OCI-LY3 (cell line): ENCODE data around the gene SRGAP2C.
"Not testable (repeated sequence)": the region's sequence is repeated elsewhere in the genome, so short reads cannot be mapped to it uniquely, and the experiment has no call there.

Experiments
- CTCF ChIP-seq: fragments of 200-600, 300-600 bp; sonication (generic); IDR thresholded peaks from 2 replicates; pipeline ENCODE4 v1.5.1; 2014; ENCODE audit warnings: antibody characterized with exemption, low read length, low read depth
- EZH2phosphoT487 ChIP-seq: fragments of 200-600 bp; shearing (Covaris generic); IDR thresholded peaks from 2 replicates; pipeline ENCODE4 v1.6.1; 2018; ENCODE audit warnings: antibody characterized with exemption, mixed run types, low read depth

GRCh38 chr1:121216676-121217075 is 31.9 kb downstream of the SRGAP2C start:
- not testable (repeated sequence) for TF ChIP-seq CTCF, EZH2phosphoT487
